HepG2 (cell line): ENCODE measurements around the gene NCOA1. TPM values are rescaled to one million over a fixed set of nuclear protein-coding genes. Genes with fewer than 3 reads are reported as not detected.

Source experiments
- ATAC-seq: fragments of 200-7000 bp; cut with Tn5 transposase; 3 replicates; pipeline ENCODE4 v1.9.1; 2020; ENCODE audit warnings: mild to moderate bottlenecking, moderate library complexity
- BruUV-seq: library from RNA; stranded (reverse); fragments of 400-500 nt; replicated peaks from 2 replicates; lab custom pipeline; 2021; lab: Mats Ljungman, UMichigan
- CTCF ChIA-PET: fragments of 300-600 bp; formaldehyde crosslinking; extraction: SDS; loops from one replicate; lab custom pipeline; 2021; ENCODE audit warnings: low total read pairs, inconsistent platforms, low intra/inter-chr PET ratio; lab: Yijun Ruan, JAX
- POLR2A ChIA-PET: fragments of 350-600 bp; sonication (Branson Sonifier 250); formaldehyde crosslinking; loops from one replicate; lab custom pipeline; 2020; ENCODE audit warnings: antibody characterized with exemption, inconsistent platforms; lab: Yijun Ruan, JAX
- DNase-seq: peaks from one replicate; pipeline ENCODE4 v3.0.0-alpha.2; 2015; ENCODE audit warnings: low spot score
- FAIRE-seq: peaks from 3 replicates; lab custom pipeline; 2011; peaks lifted over from hg19 to GRCh38; lab: Jason Lieb, UNC
- H2AFZ ChIP-seq: one replicate; pipeline ENCODE4 v1.6.1; 2011; ENCODE audit warnings: low read length, inconsistent platforms
- H3K27ac ChIP-seq: fragments of 300-600 bp; 3 replicates; pipeline ENCODE4 v1.8.0; 2011; ENCODE audit warnings: mixed run types, mild to moderate bottlenecking, mixed read lengths, low read length, inconsistent platforms; ENCODE audit not compliant: insufficient read depth; ENCODE audit errors: extremely low read length
- H3K27me3 ChIP-seq, 2 experiments: fragments of 200-600 bp in 1 of 2; 2 replicates in 1 of 2; 3 replicates in 1 of 2; pipeline versions ENCODE4 v1.6.0 to v1.8.0; 2011; ENCODE audit warnings: low read length in 2 of 2, mild to moderate bottlenecking in 2 of 2, moderate library complexity in 2 of 2, inconsistent platforms in 1 of 2; ENCODE audit not compliant: insufficient read depth in 2 of 2, control insufficient read depth in 1 of 2
- H3K36me3 ChIP-seq, 2 experiments: fragments of 200-600 bp in 1 of 2; replicated peaks in 1 of 2; 2 replicates in 1 of 2; 3 replicates in 1 of 2; pipeline versions ENCODE4 v1.5.1 to v1.8.0; 2011; ENCODE audit warnings: low read length in 2 of 2, inconsistent platforms in 1 of 2; ENCODE audit not compliant: insufficient read depth in 2 of 2, control insufficient read depth in 1 of 2
- H3K4me1 ChIP-seq: 2 replicates; pipeline ENCODE4 v1.5.1; 2012; ENCODE audit warnings: low read length, inconsistent platforms; ENCODE audit not compliant: insufficient read depth
- H3K4me2 ChIP-seq: 2 replicates; pipeline ENCODE4 v1.6.0; 2011; ENCODE audit warnings: low read depth, low read length, inconsistent platforms
- H3K4me3 ChIP-seq, 3 experiments: fragments of 200-600 bp in 1 of 3; sonication (generic), shearing (Covaris generic) in 1 of 3; replicated peaks in 1 of 3; 2 replicates each; pipeline ENCODE4 v1.5.1; 2011 to 2016; ENCODE audit warnings: low read length in 3 of 3, inconsistent platforms in 2 of 3, low read depth in 2 of 3, mild to moderate bottlenecking in 2 of 3, control low read depth in 1 of 3, mixed read lengths in 1 of 3; ENCODE audit not compliant: insufficient read depth in 1 of 3
- H3K79me2 ChIP-seq: one replicate; pipeline ENCODE4 v1.6.1; 2011; ENCODE audit warnings: low read length, inconsistent platforms; ENCODE audit not compliant: insufficient read depth
- H3K9ac ChIP-seq: 2 replicates; pipeline ENCODE4 v1.6.0; 2011; ENCODE audit warnings: mild to moderate bottlenecking, low read depth, low read length, inconsistent platforms; ENCODE audit not compliant: insufficient read depth
- H3K9me3 ChIP-seq: 2 replicates; pipeline ENCODE4 v1.5.1; 2012; ENCODE audit warnings: mild to moderate bottlenecking, low read length
- H4K20me1 ChIP-seq: 2 replicates; pipeline ENCODE4 v1.6.0; 2011; ENCODE audit warnings: inconsistent platforms, mild to moderate bottlenecking, low read length, moderate library complexity; ENCODE audit not compliant: insufficient read depth
- AGO2 ChIP-seq: fragments of 200-400 bp; formaldehyde crosslinking; optimal IDR thresholded peaks from 2 replicates; pipeline ENCODE3; 2017; ENCODE audit warnings: mild to moderate bottlenecking, low read depth, low read length, moderate library complexity
- CBX1 ChIP-seq: IDR thresholded peaks from one replicate; pipeline ENCODE4 v1.6.1; 2016; ENCODE audit warnings: antibody characterized with exemption, low read depth
- CREM ChIP-seq, 2 experiments: sonication (generic) in 1 of 2; formaldehyde crosslinking in 1 of 2; IDR thresholded peaks; 2 replicates each; pipeline versions ENCODE4 v1.4.0 to v1.6.1; 2016 to 2020; ENCODE audit warnings: antibody characterized with exemption in 1 of 2, mild to moderate bottlenecking in 1 of 2, missing genetic modification reagents in 1 of 2
- FIP1L1 ChIP-seq: fragments of 200-400 bp; formaldehyde crosslinking; IDR thresholded peaks from 2 replicates; pipeline ENCODE4 v1.6.1; 2018; ENCODE audit warnings: low read depth, mild to moderate bottlenecking, low read length, moderate library complexity, borderline replicate concordance; ENCODE audit not compliant: insufficient read depth
- ISL2 ChIP-seq: sonication (generic); formaldehyde crosslinking; IDR thresholded peaks from 2 replicates; pipeline ENCODE4 v1.5.0; 2020; ENCODE audit warnings: missing genetic modification reagents
- LCORL ChIP-seq, 2 experiments: fragments of 450-650 bp in 1 of 2; sonication (generic) in 1 of 2; formaldehyde crosslinking in 1 of 2; IDR thresholded peaks; 2 replicates each; pipeline versions ENCODE4 v1.5.0 to v1.6.1; 2017 to 2020; ENCODE audit warnings: antibody characterized with exemption in 1 of 2, missing genetic modification reagents in 1 of 2
- PPARG ChIP-seq: conservative IDR thresholded peaks from 2 replicates; pipeline ENCODE4 v1.6.1; 2016; ENCODE audit warnings: missing biosample characterization, missing genetic modification reagents
- SALL2 ChIP-seq: sonication (generic); formaldehyde crosslinking; IDR thresholded peaks from 2 replicates; pipeline ENCODE4 v1.8.1; 2023; ENCODE audit warnings: mild to moderate bottlenecking, missing genetic modification reagents, inconsistent platforms
- TFAP4 ChIP-seq: sonication (generic); IDR thresholded peaks from 2 replicates; pipeline ENCODE4 v1.6.1; 2016; ENCODE audit warnings: low read depth, borderline replicate concordance
- ZMYM4 ChIP-seq: sonication (generic); formaldehyde crosslinking; IDR thresholded peaks from 2 replicates; pipeline ENCODE4 v1.8.1; 2023; ENCODE audit warnings: mild to moderate bottlenecking, missing genetic modification reagents
- ZNF17 ChIP-seq: sonication (generic); formaldehyde crosslinking; IDR thresholded peaks from 2 replicates; pipeline ENCODE4 v1.5.0; 2020; ENCODE audit warnings: mild to moderate bottlenecking, missing genetic modification reagents
- ZNF251 ChIP-seq: sonication (generic); formaldehyde crosslinking; IDR thresholded peaks from 2 replicates; pipeline ENCODE4 v1.9.0; 2021; ENCODE audit warnings: mild to moderate bottlenecking, missing genetic modification reagents
- ZNF382 ChIP-seq: sonication (generic); formaldehyde crosslinking; IDR thresholded peaks from 2 replicates; pipeline ENCODE4 v1.5.0; 2020; ENCODE audit warnings: missing genetic modification reagents, mild to moderate bottlenecking, borderline replicate concordance
- ZSCAN9 ChIP-seq: IDR thresholded peaks from 2 replicates; pipeline ENCODE4 v1.6.1; 2016; ENCODE audit warnings: borderline replicate concordance
- WGBS: methylation state at CpG from one replicate; pipeline ENCODE4 v1.1.6; 2017; ENCODE audit warnings: low lambda C conversion rate; 5-methylcytosine and 5-hydroxymethylcytosine counted together
- in situ Hi-C: cut with HindIII; loops from 2 replicates; pipeline ENCODE4 v1.10.0; 2017; ENCODE audit warnings: low pct_unique_long_range_greater_than_20kb; ENCODE audit not compliant: extremely low pct_ligation_motif_present
- intact Hi-C: fragments of 100-400 bp; cut with micrococcal nuclease; formaldehyde crosslinking; loops from one replicate; pipeline ENCODE4 v1.10.0; 2022; ENCODE audit not compliant: unreplicated experiment
- polyA plus RNA-seq, 8 experiments: library from polyadenylated mRNA; depleted of rRNA in 3 of 8; stranded (reverse) in 7 of 8; unstranded in 1 of 8; fragments of >200 nt; fragmentation: Illumina TruSeq in 4 of 8; extraction: Trizol in 4 of 8; gene quantifications; 2 replicates each; pipeline versions ENCODE4 v1.2.1 to v1.2.3, GENCODE V29; 2011 to 2016; ENCODE audit warnings: low read depth in 4 of 8, missing spikeins in 1 of 8, mixed read lengths in 1 of 8; ENCODE audit not compliant: insufficient read depth in 1 of 8
- total RNA-seq, 5 experiments: library from RNA; depleted of rRNA; stranded (reverse); fragments of >200 nt; fragmentation: Illumina TruSeq; extraction: Trizol; gene quantifications; 2 replicates each; pipeline ENCODE4 v1.2.3, GENCODE V29; 2016; ENCODE audit warnings: low read depth in 1 of 5
- TF ChIP-seq, protein P1 (sequence below): IDR thresholded peaks from 2 replicates; pipeline ENCODE4 v1.6.1; 2016; ENCODE audit warnings: mild to moderate bottlenecking, missing biosample characterization, missing genetic modification reagents
- TF ChIP-seq, protein P2 (sequence below): sonication (generic); formaldehyde crosslinking; IDR thresholded peaks from 2 replicates; pipeline ENCODE4 v1.8.0; 2022; ENCODE audit warnings: mild to moderate bottlenecking, missing genetic modification reagents, moderate library complexity

Gene NCOA1
- total and polyA plus RNA-seq, 2 of the 13 experiments (the other 11 are each of a cell fraction or from before 2014, with no cell fraction given), result 10.0 to 10.4 TPM

GRCh38 chr2:24461685-24462084 is 29.4 kb upstream of the NCOA1 start:
- FAIRE-seq, result no peak
- DNase-seq, result no peak
- Histone ChIP-seq H3K4me2 (no peak overlapping the region), H2AFZ (no peak overlapping the region), H3K4me1 (no peaks in the 10 kb centered on the region), H3K36me3 (no peaks in the 10 kb centered on the region), H3K9ac (no peak overlapping the region), H3K4me3 (no peak overlapping the region), H4K20me1 (no peaks in the 10 kb centered on the region), H3K27me3 (peaks cover 0 to 2% of the 10 kb centered on the region in 2 experiments; a peak in 2 of 5 replicates), H3K9me3 (no peaks in the 10 kb centered on the region), H3K27ac (no peak overlapping the region), H3K79me2 (no peaks in the 10 kb centered on the region)
- 0% methylated on average over 2 of the region's 2 CpGs for WGBS
- ChIA-PET POLR2A (no interaction called here), CTCF (no interaction called here)
- intact Hi-C loops, result no loop called here
- no peak; the same call in 2 of the 3 replicates for ATAC-seq
- in situ Hi-C loops, result no loop called here
- BruUV-seq, result no TSS peak
- TF ChIP-seq, protein P1, sequence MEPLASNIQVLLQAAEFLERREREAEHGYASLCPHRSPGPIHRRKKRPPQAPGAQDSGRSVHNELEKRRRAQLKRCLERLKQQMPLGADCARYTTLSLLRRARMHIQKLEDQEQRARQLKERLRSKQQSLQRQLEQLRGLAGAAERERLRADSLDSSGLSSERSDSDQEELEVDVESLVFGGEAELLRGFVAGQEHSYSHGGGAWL (CRISPR knock-in tag), result no peak
- TF ChIP-seq, protein P2, sequence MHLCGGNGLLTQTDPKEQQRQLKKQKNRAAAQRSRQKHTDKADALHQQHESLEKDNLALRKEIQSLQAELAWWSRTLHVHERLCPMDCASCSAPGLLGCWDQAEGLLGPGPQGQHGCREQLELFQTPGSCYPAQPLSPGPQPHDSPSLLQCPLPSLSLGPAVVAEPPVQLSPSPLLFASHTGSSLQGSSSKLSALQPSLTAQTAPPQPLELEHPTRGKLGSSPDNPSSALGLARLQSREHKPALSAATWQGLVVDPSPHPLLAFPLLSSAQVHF (CRISPR knock-in tag), result no peak
- TF ChIP-seq TFAP4, result no peak
- TF ChIP-seq ZNF382, result no peak
- TF ChIP-seq CBX1, result no peak
- TF ChIP-seq LCORL (IDR thresholded peaks at IDR 0.05), result no peak
- no peak for TF ChIP-seq LCORL (CRISPR knock-in tag; IDR thresholded peaks at IDR 0.05)
- no peak for TF ChIP-seq ISL2 (CRISPR knock-in tag)
- no peak for TF ChIP-seq CREM (IDR thresholded peaks at IDR 0.05)
- no peak for TF ChIP-seq CREM (CRISPR knock-in tag; IDR thresholded peaks at IDR 0.05)
- no peak for TF ChIP-seq PPARG (CRISPR knock-in tag)
- TF ChIP-seq FIP1L1, result no peak
- no peak for TF ChIP-seq AGO2
- no peak for TF ChIP-seq SALL2 (CRISPR knock-in tag)
- no peak for TF ChIP-seq ZNF17 (CRISPR knock-in tag)
- TF ChIP-seq ZSCAN9 (CRISPR knock-in tag), result no peak
- no peak for TF ChIP-seq ZMYM4
- TF ChIP-seq ZNF251 (CRISPR knock-in tag), result no peak
